GM04504 (cell line): Measurements from ENCODE around the gene DSC1.
"Not testable (repeated sequence)": the region's sequence is repeated elsewhere in the genome, so short reads cannot be mapped to it uniquely, and the experiment has no call there.

Source experiments
- DNase-seq: peaks from one replicate; pipeline ENCODE4 v3.0.0-alpha.2; 2012; ENCODE audit warnings: low read depth

The DSC1 gene

GRCh38 chr18:31171144-31171839 lies 8.6 kb upstream of the DSC1 start:
- no peak for DNase-seq

- no peak for DNase-seq
Observed at GRCh38 chr18:31170335-31170734, 7.7 kb upstream of the DSC1 start.

GRCh38 chr18:31162419-31162793 lies 250 bp downstream of the DSC1 start:
- no peak for DNase-seq

- no peak for DNase-seq
Observed at GRCh38 chr18:31161757-31162418, 768 bp downstream of the DSC1 start.

GRCh38 chr18:31156821-31157763 lies 5.6 kb downstream of the DSC1 start:
- DNase-seq = no peak

- no peak for DNase-seq
Observed at GRCh38 chr18:31155498-31155897, 7.2 kb downstream of the DSC1 start.

- no peak for DNase-seq
Observed at GRCh38 chr18:31154181-31154580, 8.5 kb downstream of the DSC1 start.

- DNase-seq = no peak
Observed at GRCh38 chr18:31149351-31149750, 13.3 kb downstream of the DSC1 start.

GRCh38 chr18:31148600-31148999 lies 14.1 kb downstream of the DSC1 start:
- DNase-seq = no peak

- DNase-seq = no peak
Observed at GRCh38 chr18:31146809-31147208, 15.8 kb downstream of the DSC1 start.

- DNase-seq = no peak
Observed at GRCh38 chr18:31143025-31143424, 19.6 kb downstream of the DSC1 start.

- no peak for DNase-seq
Observed at GRCh38 chr18:31138709-31139108, 23.9 kb downstream of the DSC1 start.

- no peak for DNase-seq
Observed at GRCh38 chr18:31134988-31135529, 27.6 kb downstream of the DSC1 start.

- no peak for DNase-seq
Observed at GRCh38 chr18:31129398-31130115, 33.1 kb downstream of the DSC1 start.

- DNase-seq = no peak
Observed at GRCh38 chr18:31125878-31126277, 36.8 kb downstream of the DSC1 start.

GRCh38 chr18:31123125-31123524 lies 39.5 kb downstream of the DSC1 start:
- not testable (repeated sequence) for DNase-seq

- no peak for DNase-seq
Observed at GRCh38 chr18:31120594-31120993, 42.1 kb downstream of the DSC1 start.

- no peak for DNase-seq
Observed at GRCh38 chr18:31116853-31117595, 45.6 kb downstream of the DSC1 start.

GRCh38 chr18:31112804-31113203 lies 49.9 kb downstream of the DSC1 start:
- no peak for DNase-seq

- no peak for DNase-seq
Observed at GRCh38 chr18:31105733-31106132, 56.9 kb downstream of the DSC1 start.

- no peak for DNase-seq
Observed at GRCh38 chr18:31104444-31104843, 58.2 kb downstream of the DSC1 start.
